CD4-positive, alpha-beta T cell (primary cell): Measurements from ENCODE around the gene ZNF787. TPM values are rescaled to one million over a fixed set of nuclear protein-coding genes. Genes with fewer than 3 reads are reported as not detected.

Source experiments
- ATAC-seq: fragments of 200-7000 bp; cut with Tn5 transposase; one replicate; pipeline ENCODE4 v1.10.0; 2022; ENCODE audit warnings: mild to moderate bottlenecking; ENCODE audit not compliant: poor library complexity
- CTCF ChIA-PET: fragments of 350-600 bp; sonication (Branson Sonifier 250); formaldehyde crosslinking; loops from one replicate; lab custom pipeline; 2021; ENCODE audit warnings: antibody characterized with exemption, inconsistent platforms; lab: Charles Lee
- POLR2A ChIA-PET: fragments of 350-600 bp; sonication (Branson Sonifier 250); formaldehyde crosslinking; loops from one replicate; lab custom pipeline; 2021; ENCODE audit warnings: antibody characterized with exemption, inconsistent platforms; lab: Charles Lee
- DNase-seq, 14 experiments: peaks; one replicate each; pipeline ENCODE4 v3.0.0-alpha.2; 2013 to 2020; ENCODE audit warnings: mixed read lengths in 2 of 14
- H3K27ac ChIP-seq, 2 donors: one replicate each; pipeline versions ENCODE4 v1.5.1 to v1.7.0; 2013; ENCODE audit warnings: low read length in 2 of 2, low read depth in 1 of 2, mild to moderate bottlenecking in 1 of 2
- H3K27me3 ChIP-seq, 2 experiments: 1 replicate in 1 of 2; 2 replicates in 1 of 2; pipeline versions ENCODE4 v1.6.1 to v1.7.0; 2013; ENCODE audit warnings: low read length in 2 of 2, control low read depth in 1 of 2, mild to moderate bottlenecking in 1 of 2, moderate library complexity in 1 of 2; ENCODE audit not compliant: insufficient read depth in 2 of 2, control insufficient read depth in 1 of 2
- H3K36me3 ChIP-seq: one replicate; pipeline ENCODE4 v1.6.1; 2013; ENCODE audit warnings: low read length, control low read depth; ENCODE audit not compliant: insufficient read depth
- H3K4me1 ChIP-seq: one replicate; pipeline ENCODE4 v1.6.1; 2013; ENCODE audit warnings: low read length, control low read depth; ENCODE audit not compliant: insufficient read depth
- H3K4me3 ChIP-seq: one replicate; pipeline ENCODE4 v1.5.1; 2013; ENCODE audit warnings: mild to moderate bottlenecking, low read length, moderate library complexity
- H3K9me3 ChIP-seq, 2 experiments: 1 replicate in 1 of 2; 2 replicates in 1 of 2; pipeline versions ENCODE4 v1.6.1 to v1.7.0; 2013; ENCODE audit warnings: low read length in 2 of 2, mild to moderate bottlenecking in 2 of 2, control low read depth in 1 of 2, moderate library complexity in 1 of 2; ENCODE audit not compliant: control insufficient read depth in 1 of 2, insufficient read depth in 1 of 2
- H3K27ac Mint-ChIP-seq: one replicate; pipeline ENCODE4 v1.8.0; 2020; ENCODE audit warnings: mixed read lengths
- H3K27me3 Mint-ChIP-seq: one replicate; pipeline ENCODE4 v1.8.0; 2021; ENCODE audit warnings: mixed read lengths
- H3K36me3 Mint-ChIP-seq: one replicate; pipeline ENCODE4 v1.8.0; 2021; ENCODE audit warnings: low read depth, mixed read lengths
- H3K4me1 Mint-ChIP-seq: one replicate; pipeline ENCODE4 v1.8.0; 2021; ENCODE audit warnings: low read depth, mixed read lengths
- H3K4me3 Mint-ChIP-seq: one replicate; pipeline ENCODE4 v1.8.0; 2020; ENCODE audit warnings: mild to moderate bottlenecking, mixed read lengths
- H3K9me3 Mint-ChIP-seq: one replicate; pipeline ENCODE4 v1.8.0; 2020; ENCODE audit warnings: mixed read lengths
- intact Hi-C, 2 experiments: fragments of 100-400 bp; cut with DNase I in 1 of 2; cut with micrococcal nuclease in 1 of 2; formaldehyde crosslinking; loops; one replicate each; pipeline versions ENCODE4 v1.15.1 to v1.9.0; 2023 to 2025; cut with DNase I, micrococcal nuclease
- total RNA-seq, 174 experiments: library from RNA in 2 of 174; stranded (reverse) in 2 of 174; gene quantifications; one replicate each; pipeline ENCODE4 v1.2.3 and lab custom pipeline; 2021 to 2026
- TF ChIP-seq, protein P1 (sequence below): fragments of 200-600 bp; IDR thresholded peaks from one replicate; pipeline ENCODE4 v1.8.0; 2022; ENCODE audit warnings: antibody characterized with exemption, mild to moderate bottlenecking

ZNF787 gene
- total RNA-seq, 2 experiments from 2014 or later = 11.4 to 11.5 TPM

DNA sequence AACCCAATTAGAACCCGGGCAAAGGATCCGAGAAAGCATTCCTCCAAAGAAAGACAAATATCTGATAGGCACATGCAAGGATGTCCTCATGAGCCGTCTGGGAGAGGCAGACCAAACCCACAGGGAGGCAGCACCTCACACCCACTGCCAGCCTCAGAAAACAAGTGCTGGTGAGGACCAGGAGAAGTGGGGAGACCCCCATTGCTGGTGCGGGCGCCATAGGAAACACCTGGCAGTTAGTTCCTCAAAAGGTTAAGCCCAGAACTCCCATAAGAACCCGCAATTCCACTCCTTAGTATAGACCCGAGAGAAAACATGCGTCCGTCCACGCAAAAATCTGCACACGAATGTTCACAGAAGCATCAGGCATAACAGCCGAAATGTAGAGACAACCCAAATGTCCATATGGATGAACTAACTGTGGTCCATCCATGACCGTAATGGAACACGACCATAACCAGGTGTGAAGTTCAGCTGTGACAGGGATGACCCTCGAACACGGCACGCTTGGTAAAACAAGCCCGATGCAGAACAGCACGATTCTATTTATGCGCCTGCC lies 7.9 kb downstream of the ZNF787 start:
- peak in 1 of 14 experiments; percentile 27 for DNase-seq
- TF ChIP-seq, protein P1, sequence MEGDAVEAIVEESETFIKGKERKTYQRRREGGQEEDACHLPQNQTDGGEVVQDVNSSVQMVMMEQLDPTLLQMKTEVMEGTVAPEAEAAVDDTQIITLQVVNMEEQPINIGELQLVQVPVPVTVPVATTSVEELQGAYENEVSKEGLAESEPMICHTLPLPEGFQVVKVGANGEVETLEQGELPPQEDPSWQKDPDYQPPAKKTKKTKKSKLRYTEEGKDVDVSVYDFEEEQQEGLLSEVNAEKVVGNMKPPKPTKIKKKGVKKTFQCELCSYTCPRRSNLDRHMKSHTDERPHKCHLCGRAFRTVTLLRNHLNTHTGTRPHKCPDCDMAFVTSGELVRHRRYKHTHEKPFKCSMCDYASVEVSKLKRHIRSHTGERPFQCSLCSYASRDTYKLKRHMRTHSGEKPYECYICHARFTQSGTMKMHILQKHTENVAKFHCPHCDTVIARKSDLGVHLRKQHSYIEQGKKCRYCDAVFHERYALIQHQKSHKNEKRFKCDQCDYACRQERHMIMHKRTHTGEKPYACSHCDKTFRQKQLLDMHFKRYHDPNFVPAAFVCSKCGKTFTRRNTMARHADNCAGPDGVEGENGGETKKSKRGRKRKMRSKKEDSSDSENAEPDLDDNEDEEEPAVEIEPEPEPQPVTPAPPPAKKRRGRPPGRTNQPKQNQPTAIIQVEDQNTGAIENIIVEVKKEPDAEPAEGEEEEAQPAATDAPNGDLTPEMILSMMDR = no peak
- H3K36me3 ChIP-seq = peaks cover 4% of the 10 kb centered on the region
- H3K4me3 Mint-ChIP-seq = peak overlapping the region; percentile 38
- POLR2A ChIA-PET = interaction anchor here (1.9 kb wide), 1 partner anchor 8 kb away, joined by 16 read pairs; the partner anchor contains the start of gene ZNF787
- H3K27ac ChIP-seq = no peak overlapping the region
- no peaks in the 10 kb centered on the region for H3K27me3 ChIP-seq
- peak overlapping the region; percentile 91 for H3K27ac Mint-ChIP-seq
- H3K4me3 ChIP-seq = no peak overlapping the region
- CTCF ChIA-PET = no interaction called here
- H3K9me3 Mint-ChIP-seq = no peaks in the 10 kb centered on the region
- H3K27me3 Mint-ChIP-seq = no peaks in the 10 kb centered on the region
- no peak for ATAC-seq
- peaks cover 64% of the 10 kb centered on the region for H3K4me1 ChIP-seq
- intact Hi-C loops = no loop called here
- H3K9me3 ChIP-seq = no peaks in the 10 kb centered on the region
- peaks cover 5% of the 10 kb centered on the region for H3K36me3 Mint-ChIP-seq
- H3K4me1 Mint-ChIP-seq = peaks cover 67% of the 10 kb centered on the region

DNA sequence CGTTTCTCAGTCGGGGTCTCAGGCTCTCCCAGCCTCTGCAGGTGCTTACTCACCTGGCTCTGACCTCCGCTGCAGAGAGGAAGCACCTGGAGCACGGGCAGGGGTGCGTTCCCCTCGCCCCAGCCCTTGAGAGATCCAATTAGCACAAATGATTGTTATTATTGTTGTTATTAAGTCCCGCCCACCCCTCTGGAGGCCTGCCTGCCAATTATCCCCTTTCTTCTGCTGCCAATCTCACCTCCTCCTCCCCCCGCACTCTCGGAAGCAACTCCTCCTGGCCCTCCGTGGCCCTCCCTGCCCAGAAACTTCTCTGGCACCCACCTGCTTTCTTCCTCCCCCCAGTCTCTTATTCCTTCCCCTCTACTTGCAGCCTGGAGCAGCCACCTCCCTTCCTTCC lies 8.8 kb downstream of the ZNF787 start:
- Histone ChIP-seq H3K4me1 (peaks cover 68% of the 10 kb centered on the region), H3K36me3 (peaks cover 4% of the 10 kb centered on the region), H3K9me3 (no peaks in the 10 kb centered on the region), H3K27ac (no peak overlapping the region), H3K27me3 (no peaks in the 10 kb centered on the region), H3K4me3 (no peak overlapping the region)
- Mint-ChIP-seq H3K27me3 (no peaks in the 10 kb centered on the region), H3K9me3 (no peaks in the 10 kb centered on the region), H3K4me1 (peaks cover 61% of the 10 kb centered on the region), H3K4me3 (peak overlapping the region; percentile 49), H3K36me3 (peaks cover 5% of the 10 kb centered on the region), H3K27ac (peak overlapping the region; percentile 91)
- DNase-seq = no peak
- ChIA-PET CTCF (no interaction called here), POLR2A (interaction anchor here (1.0 to 1.9 kb wide), 3 partner anchors 9 to 41 kb away, joined by 3 to 16 read pairs (median 8); partner anchors contain the start of genes ZNF444 and ZNF787)
- ATAC-seq = no peak
- intact Hi-C loops = no loop called here
- TF ChIP-seq, protein P1 = no peak

DNA sequence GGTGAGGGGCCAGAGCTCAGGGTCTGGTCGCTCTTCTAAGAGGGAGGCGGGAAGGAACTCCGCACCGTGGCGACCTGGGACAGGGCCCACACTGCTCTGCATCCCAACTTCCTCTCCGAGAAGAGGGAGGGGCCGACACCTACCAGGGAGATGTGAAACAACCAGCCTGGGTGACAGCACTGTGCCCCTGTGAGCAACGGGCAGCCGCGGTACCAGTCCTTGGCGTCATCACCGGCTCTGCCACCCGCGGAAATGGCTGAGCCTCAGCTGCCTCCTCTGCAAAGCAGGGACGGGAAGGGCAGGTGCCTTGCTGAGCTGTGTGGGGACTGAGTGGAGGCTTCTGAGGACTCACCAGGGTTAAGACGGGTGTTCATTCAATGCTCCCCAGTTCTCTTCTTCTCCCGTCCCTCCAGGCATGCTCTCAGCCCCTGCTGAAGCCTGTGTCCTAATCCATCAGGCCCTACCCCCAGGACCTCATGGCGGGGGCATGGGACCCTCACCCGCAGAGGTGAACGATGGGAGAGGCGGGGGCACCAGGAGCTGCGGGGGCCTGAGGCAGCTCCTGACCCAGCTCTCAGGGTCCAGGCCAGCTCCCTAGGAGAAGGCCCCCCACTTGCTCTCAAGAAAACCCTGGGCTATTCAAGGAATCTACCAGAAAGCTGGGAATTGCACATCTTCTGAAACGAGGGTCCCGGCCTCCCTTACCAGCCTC lies 9.3 kb downstream of the ZNF787 start:
- intact Hi-C loops = loop anchor here in 1 of 2 experiments (1.0 kb wide), 1 partner anchor 30 kb away; the partner anchor contains the start of gene ZNF444
- H3K36me3 Mint-ChIP-seq = peaks cover 5% of the 10 kb centered on the region
- H3K9me3 Mint-ChIP-seq = no peaks in the 10 kb centered on the region
- H3K4me3 ChIP-seq = no peak overlapping the region
- CTCF ChIA-PET = no interaction called here
- no peaks in the 10 kb centered on the region for H3K9me3 ChIP-seq
- TF ChIP-seq, protein P1 = no peak
- H3K36me3 ChIP-seq = peaks cover 6% of the 10 kb centered on the region
- POLR2A ChIA-PET = interaction anchor here (1.0 to 1.9 kb wide), 4 partner anchors 9 to 60 kb away, joined by 3 to 16 read pairs (median 6); partner anchors contain the start of genes ZNF444 and ZNF787
- peak overlapping the region; percentile 91 for H3K27ac Mint-ChIP-seq
- no peaks in the 10 kb centered on the region for H3K27me3 ChIP-seq
- peaks cover 64% of the 10 kb centered on the region for H3K4me1 Mint-ChIP-seq
- peaks cover 72% of the 10 kb centered on the region for H3K4me1 ChIP-seq
- peak overlapping the region in 1 of 2 donors; percentile 48 for H3K27ac ChIP-seq
- peak overlapping the region; percentile 79 for H3K4me3 Mint-ChIP-seq
- peak in 9 of 14 experiments; percentile 20 to 81 (median 46) for DNase-seq
- ATAC-seq = peak; percentile 98
- H3K27me3 Mint-ChIP-seq = no peaks in the 10 kb centered on the region
